BE2C (cell line): ENCODE data around the gene PFKFB4.
"Not testable (repeated sequence)": the region's sequence is repeated elsewhere in the genome, so short reads cannot be mapped to it uniquely, and the experiment has no call there.

ENCODE experiments used
- DNase-seq: peaks from one replicate; pipeline ENCODE4 v3.0.0-alpha.2; 2020
- H3K27me3 ChIP-seq: fragments of 250-450 bp; sonication (Bioruptor Pico); 2 replicates; pipeline ENCODE4 v1.5.1; 2020; ENCODE audit warnings: mild to moderate bottlenecking
- H3K36me3 ChIP-seq: fragments of 250-450 bp; sonication (Bioruptor Pico); 2 replicates; pipeline ENCODE4 v1.5.1; 2020; ENCODE audit warnings: mild to moderate bottlenecking
- H3K4me1 ChIP-seq: fragments of 250-450 bp; sonication (Bioruptor Pico); 2 replicates; pipeline ENCODE4 v1.5.1; 2020
- H3K4me3 ChIP-seq: 2 replicates; pipeline ENCODE4 v1.5.1; 2011; ENCODE audit warnings: low read depth, low read length
- H3K9me3 ChIP-seq: fragments of 250-450 bp; sonication (Bioruptor Pico); 2 replicates; pipeline ENCODE4 v1.5.1; 2020
- CTCF ChIP-seq: IDR thresholded peaks from 2 replicates; pipeline ENCODE4 v1.5.1; 2012; ENCODE audit warnings: mild to moderate bottlenecking, low read depth, low read length

Gene PFKFB4

GRCh38 chr3:48553361-48553760 lies 3.2 kb downstream of the PFKFB4 start:
- Histone ChIP-seq H3K4me3 (no peak overlapping the region), H3K4me1 (peaks cover 2% of the 10 kb centered on the region; the same call in 1 of the 2 replicates)

GRCh38 chr3:48552111-48552951 lies 4.3 kb downstream of the PFKFB4 start:
- peaks cover 2% of the 10 kb centered on the region; the same call in 1 of the 2 replicates for H3K4me1 ChIP-seq
- no peak for DNase-seq
- H3K9me3 ChIP-seq: no peaks in the 10 kb centered on the region
- no peak overlapping the region for H3K4me3 ChIP-seq
- H3K27me3 ChIP-seq: no peaks in the 10 kb centered on the region
- H3K36me3 ChIP-seq: no peaks in the 10 kb centered on the region
- TF ChIP-seq CTCF: no peak

More at GRCh38 chr3:48553361-48553760, 3.2 kb downstream of the PFKFB4 start:
- H3K27me3 ChIP-seq: no peaks in the 10 kb centered on the region
- TF ChIP-seq CTCF: no peak
- no peaks in the 10 kb centered on the region for H3K9me3 ChIP-seq
- no peaks in the 10 kb centered on the region for H3K36me3 ChIP-seq
- no peak for DNase-seq

GRCh38 chr3:48551651-48552050 lies 5.0 kb downstream of the PFKFB4 start:
- H3K36me3 ChIP-seq, H3K27me3 ChIP-seq, H3K9me3 ChIP-seq, H3K4me1 ChIP-seq, H3K4me3 ChIP-seq, DNase-seq: not testable (repeated sequence)

- H3K9me3 ChIP-seq: no peaks in the 10 kb centered on the region
- H3K27me3 ChIP-seq: no peaks in the 10 kb centered on the region
- H3K4me3 ChIP-seq: no peak overlapping the region
- DNase-seq: peak; percentile 79
- H3K36me3 ChIP-seq: no peaks in the 10 kb centered on the region
- TF ChIP-seq CTCF: peak; percentile 83
- H3K4me1 ChIP-seq: no peaks in the 10 kb centered on the region
Observed at GRCh38 chr3:48548729-48549705, 7.6 kb downstream of the PFKFB4 start.

DNA sequence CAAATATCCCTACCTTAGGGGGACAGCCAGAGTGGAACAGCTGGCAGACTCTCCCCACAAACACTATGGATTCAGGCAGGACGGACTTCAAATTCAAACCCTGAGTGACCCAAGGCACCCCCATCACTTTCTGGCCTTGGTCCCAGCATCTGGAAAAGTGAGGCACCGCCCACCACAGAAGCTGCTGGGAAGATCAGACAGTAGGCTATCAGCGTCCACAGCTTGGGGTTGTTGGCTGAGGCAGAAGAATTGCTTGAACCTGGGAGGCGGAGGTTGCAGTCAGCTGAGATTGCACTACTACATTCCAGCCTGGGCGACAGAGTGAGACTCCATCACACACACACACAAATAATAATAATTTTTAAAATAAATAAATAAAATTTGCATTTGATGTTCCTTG lies 8.5 kb downstream of the PFKFB4 start:
- Histone ChIP-seq H3K4me1 (no peaks in the 10 kb centered on the region; the same call in 1 of the 2 replicates), H3K27me3 (no peaks in the 10 kb centered on the region), H3K4me3 (no peak overlapping the region), H3K36me3 (no peaks in the 10 kb centered on the region), H3K9me3 (no peaks in the 10 kb centered on the region)
- TF ChIP-seq CTCF: no peak
- DNase-seq: no peak

DNA sequence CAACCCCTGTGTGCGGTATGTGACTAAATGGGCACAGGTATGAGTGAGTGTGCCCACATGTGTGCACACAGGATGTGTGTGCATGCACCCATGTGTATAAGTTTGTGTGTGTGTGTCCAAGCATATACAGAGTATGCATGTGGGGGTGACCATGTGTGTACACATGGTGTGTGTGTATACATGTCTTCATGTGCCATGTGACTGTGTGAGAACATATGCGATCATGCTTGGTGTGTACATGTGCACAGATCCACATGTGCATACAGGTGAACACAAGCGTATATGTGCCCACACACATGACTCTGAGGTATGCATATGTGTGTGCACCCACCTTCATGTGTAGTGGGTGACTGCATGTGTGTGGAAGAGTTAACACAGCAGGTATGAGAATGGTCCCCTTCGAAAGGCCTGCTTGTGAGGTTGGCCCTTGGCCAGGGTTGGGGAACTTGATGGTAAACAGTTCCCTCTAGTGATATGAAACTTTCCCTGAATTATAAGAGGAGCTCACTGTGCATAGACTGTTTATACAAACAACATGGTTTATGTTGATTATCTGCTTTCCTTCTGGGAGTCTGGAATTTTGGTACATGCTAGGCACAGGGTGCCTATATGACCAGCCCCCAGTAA lies 10.3 kb downstream of the PFKFB4 start:
- Histone ChIP-seq H3K27me3 (no peaks in the 10 kb centered on the region), H3K4me3 (no peak overlapping the region), H3K4me1 (no peaks in the 10 kb centered on the region; the same call in 1 of the 2 replicates), H3K36me3 (no peaks in the 10 kb centered on the region), H3K9me3 (no peaks in the 10 kb centered on the region)
- no peak for DNase-seq
- TF ChIP-seq CTCF: no peak
